ENCODE data around the gene MDP1. TPM values are rescaled to one million over a fixed set of nuclear protein-coding genes. Genes with fewer than 3 reads are reported as not detected.

The MDP1 gene
- total RNA-seq, 1 experiment from 2014 or later = 18.8 TPM

GRCh38 chr14:24188251-24189058 is 27.4 kb downstream of the MDP1 start, which contains the start of gene IPO4:
Gene IPO4 (minus strand): TSS chr14:24188816. CDS start chr14:24188787, 29 bp downstream.
- no peaks in the 10 kb centered on the region for H3K23me2 ChIP-seq (ENCODE audit: insufficient read length, low read depth, low read length, poor library complexity, severe bottlenecking)
- Mint-ChIP-seq H3K36me3 (ENCODE audit: insufficient read depth in 1 of 3, low read depth in 3 of 3) (peaks cover 26 to 76% (median 63%) of the 10 kb centered on the region in 3 experiments), H3K4me3 (peak within 1 kb of the TSS; percentile 94 to 95), H3K9me3 (no peaks in the 10 kb centered on the region), H3K27ac (peak within 1 kb of the TSS; percentile 93 to 98 (median 96)), H3K27me3 (ENCODE audit: low read depth) (no peaks in the 10 kb centered on the region; the same call in 1 of the 2 replicates), H3K4me1 (peaks cover 15% of the 10 kb centered on the region in 2 experiments)
- H2BK15ac ChIP-seq (ENCODE audit: low read depth, low read length) = no peak within 1 kb of the TSS
- WGBS (ENCODE audit: extremely low coverage, insufficient read length, low lambda C conversion rate) = no CpG with 5 or more reads among the region's 65 CpGs
- H4K5ac ChIP-seq (ENCODE audit: insufficient read length, low read depth, low read length) = no peak within 1 kb of the TSS
- H3K9me3 ChIP-seq (ENCODE audit: control insufficient read depth, low read depth, low read length) = no peaks in the 10 kb centered on the region
- H3K79me1 ChIP-seq (ENCODE audit: insufficient read depth, low read depth, low read length, poor library complexity, severe bottlenecking) = peaks cover 4% of the 10 kb centered on the region
- H3K9ac ChIP-seq (ENCODE audit: extremely low read depth, insufficient read length, low read length) = peak within 1 kb of the TSS; percentile 46
- H3K4me2 ChIP-seq (ENCODE audit: insufficient read depth, insufficient read length, low read length) = peak within 1 kb of the TSS; percentile 38
- no peak within 1 kb of the TSS for H3K18ac ChIP-seq (ENCODE audit: insufficient read length, low read depth, low read length)
- H3K14ac ChIP-seq (ENCODE audit: insufficient read depth, low read length) = no peak within 1 kb of the TSS
- no peaks in the 10 kb centered on the region for H3K79me2 ChIP-seq (ENCODE audit: insufficient read depth, low read length)
- peak; percentile 98 for DNase-seq
- H4K20me1 ChIP-seq (ENCODE audit: control insufficient read depth, insufficient read depth, insufficient read length) = no peaks in the 10 kb centered on the region
- H3K27me3 ChIP-seq (ENCODE audit: insufficient read depth, low read length) = no peaks in the 10 kb centered on the region
- TF ChIP-seq CTCF (conservative IDR thresholded peaks at IDR 0.05) = no peak
- no peak within 1 kb of the TSS for H3K23ac ChIP-seq (ENCODE audit: insufficient read length, low read depth, low read length)
- no peaks in the 10 kb centered on the region; the same call in 1 of the 2 replicates for H3K4me1 ChIP-seq (ENCODE audit: insufficient read depth, low read length)
- H4K8ac ChIP-seq (replicated peaks; ENCODE audit: insufficient read length, low read depth, low read length) = no peak within 1 kb of the TSS
- no peak within 1 kb of the TSS for H2BK12ac ChIP-seq (ENCODE audit: insufficient read length, low read depth, low read length)
- H2AFZ ChIP-seq (ENCODE audit: low read length) = no peak within 1 kb of the TSS
- H2AK5ac ChIP-seq (ENCODE audit: insufficient read length, low read length) = no peak within 1 kb of the TSS
- no peak within 1 kb of the TSS for H4K91ac ChIP-seq (ENCODE audit: insufficient read length, low read depth, low read length)
- H3K56ac ChIP-seq (ENCODE audit: insufficient read length, low read depth, low read length) = no peak within 1 kb of the TSS
- no peak within 1 kb of the TSS for H2BK120ac ChIP-seq (ENCODE audit: low read depth, low read length, poor library complexity, severe bottlenecking)
- H2BK5ac ChIP-seq (ENCODE audit: insufficient read length, low read length) = no peak within 1 kb of the TSS
- H3T11ph ChIP-seq (ENCODE audit: low read length) = no peak within 1 kb of the TSS
- H3K27ac ChIP-seq (ENCODE audit: insufficient read length, low read depth, low read length) = no peak within 1 kb of the TSS
- no peak within 1 kb of the TSS for H3K4ac ChIP-seq (ENCODE audit: low read depth, low read length)
- H2BK20ac ChIP-seq (ENCODE audit: low read depth, low read length, poor library complexity, severe bottlenecking) = no peak within 1 kb of the TSS
